Stimulated activated naive CD8-positive, alpha-beta T cell treated with anti-CD3 and anti-CD28 coated beads, Interleukin-15, Interleukin-2, amounts not matched to agents 100 U/mL and 50 U/mL, for 24 hours (primary cell): ENCODE measurements around the gene NUP93.
A peak's percentile ranks its signal among the peaks of the same experiment; 100 is the strongest.
"Not testable (repeated sequence)": the region's sequence is repeated elsewhere in the genome, so short reads cannot be mapped to it uniquely, and the experiment has no call there.

Experiments
- ATAC-seq: fragments of 150-1000 bp; cut with Tn5 transposase; one replicate; pipeline ENCODE4 v1.10.0; 2021
- DNase-seq: peaks from one replicate; pipeline ENCODE4 v3.0.0; 2021

The NUP93 gene

GRCh38 chr16:56709443-56710040 lies 20.4 kb upstream of the NUP93 start:
- ATAC-seq (peak; percentile 21), DNase-seq (no peak)

- no peak for DNase-seq
- peak; percentile 22 for ATAC-seq
Measured at GRCh38 chr16:56710181-56710737, 19.7 kb upstream of the NUP93 start.

GRCh38 chr16:56711862-56712261 lies 18.1 kb upstream of the NUP93 start:
- DNase-seq = no peak

GRCh38 chr16:56713794-56714193 lies 16.1 kb upstream of the NUP93 start:
- DNase-seq (no peak), ATAC-seq (no peak)

More at GRCh38 chr16:56711862-56712261, 18.1 kb upstream of the NUP93 start:
- no peak for ATAC-seq

GRCh38 chr16:56715126-56715525 lies 14.8 kb upstream of the NUP93 start:
- no peak for ATAC-seq

GRCh38 chr16:56716761-56717160 lies 13.2 kb upstream of the NUP93 start:
- DNase-seq = no peak
- ATAC-seq = no peak

More at GRCh38 chr16:56715126-56715525, 14.8 kb upstream of the NUP93 start:
- no peak for DNase-seq

- not testable (repeated sequence) for ATAC-seq, DNase-seq
Measured at GRCh38 chr16:56717532-56717931, 12.4 kb upstream of the NUP93 start.

- ATAC-seq (peak; percentile 59), DNase-seq (no peak)
Measured at GRCh38 chr16:56722200-56722842, 7.6 kb upstream of the NUP93 start.

GRCh38 chr16:56724191-56724590 lies 5.7 kb upstream of the NUP93 start:
- ATAC-seq = no peak
- DNase-seq = no peak

GRCh38 chr16:56726283-56726682 lies 3.6 kb upstream of the NUP93 start:
- ATAC-seq = no peak
- no peak for DNase-seq

GRCh38 chr16:56726926-56727325 lies 3.0 kb upstream of the NUP93 start:
- DNase-seq (no peak), ATAC-seq (no peak)

- no peak for DNase-seq
- no peak for ATAC-seq
Measured at GRCh38 chr16:56728027-56728426, 1.9 kb upstream of the NUP93 start.

GRCh38 chr16:56728980-56729734 lies 772 bp upstream of the NUP93 start:
- ATAC-seq (no peak), DNase-seq (no peak)

- DNase-seq = no peak
- no peak for ATAC-seq
Measured at GRCh38 chr16:56732366-56732765, 2.4 kb downstream of the NUP93 start.

- DNase-seq (peak; percentile 34), ATAC-seq (peak; percentile 78)
Measured at GRCh38 chr16:56732832-56733231, 2.9 kb downstream of the NUP93 start.

GRCh38 chr16:56734429-56734828 lies 4.5 kb downstream of the NUP93 start:
- DNase-seq = no peak
- ATAC-seq = no peak

- ATAC-seq (no peak), DNase-seq (no peak)
Measured at GRCh38 chr16:56736476-56736875, 6.5 kb downstream of the NUP93 start.

GRCh38 chr16:56737539-56737938 lies 7.6 kb downstream of the NUP93 start:
- ATAC-seq = no peak
- no peak for DNase-seq

GRCh38 chr16:56738221-56738620 lies 8.3 kb downstream of the NUP93 start:
- DNase-seq (no peak), ATAC-seq (no peak)

- not testable (repeated sequence) for ATAC-seq, DNase-seq
Measured at GRCh38 chr16:56739378-56739777, 9.4 kb downstream of the NUP93 start.

- no peak for ATAC-seq
- no peak for DNase-seq
Measured at GRCh38 chr16:56741399-56741798, 11.5 kb downstream of the NUP93 start.

- DNase-seq = no peak
- ATAC-seq = no peak
Measured at GRCh38 chr16:56742030-56742984, 12.4 kb downstream of the NUP93 start.
